GM12801 (cell line): ENCODE data around the gene BICDL1.

ENCODE experiments used
- TF ChIP-seq, protein P1 (sequence below): IDR thresholded peaks from one replicate; pipeline ENCODE4 v1.5.1; 2011; ENCODE audit warnings: control low read depth; ENCODE audit not compliant: insufficient read length; ENCODE audit errors: extremely low read depth

BICDL1 gene

DNA sequence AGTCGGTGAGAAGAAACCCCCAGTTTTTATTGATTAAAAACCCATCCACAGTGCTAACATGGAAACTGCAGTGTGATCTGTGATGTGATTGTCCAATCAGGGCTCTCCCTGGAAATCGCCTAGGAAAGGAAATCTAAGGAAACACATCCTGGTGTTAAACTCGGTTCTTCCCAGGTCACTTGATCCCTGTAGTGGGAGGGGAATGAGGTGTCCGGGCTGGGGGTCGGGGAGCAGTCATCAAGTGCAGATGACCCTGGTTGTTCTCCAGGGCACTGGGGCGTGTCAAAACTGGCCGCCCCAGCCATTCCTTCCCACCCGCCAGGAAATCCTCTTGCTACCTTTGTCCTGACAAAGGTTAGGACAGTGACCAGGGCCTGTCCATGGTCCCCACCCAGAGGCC lies 106.7 kb downstream of the BICDL1 start:
- TF ChIP-seq, protein P1, sequence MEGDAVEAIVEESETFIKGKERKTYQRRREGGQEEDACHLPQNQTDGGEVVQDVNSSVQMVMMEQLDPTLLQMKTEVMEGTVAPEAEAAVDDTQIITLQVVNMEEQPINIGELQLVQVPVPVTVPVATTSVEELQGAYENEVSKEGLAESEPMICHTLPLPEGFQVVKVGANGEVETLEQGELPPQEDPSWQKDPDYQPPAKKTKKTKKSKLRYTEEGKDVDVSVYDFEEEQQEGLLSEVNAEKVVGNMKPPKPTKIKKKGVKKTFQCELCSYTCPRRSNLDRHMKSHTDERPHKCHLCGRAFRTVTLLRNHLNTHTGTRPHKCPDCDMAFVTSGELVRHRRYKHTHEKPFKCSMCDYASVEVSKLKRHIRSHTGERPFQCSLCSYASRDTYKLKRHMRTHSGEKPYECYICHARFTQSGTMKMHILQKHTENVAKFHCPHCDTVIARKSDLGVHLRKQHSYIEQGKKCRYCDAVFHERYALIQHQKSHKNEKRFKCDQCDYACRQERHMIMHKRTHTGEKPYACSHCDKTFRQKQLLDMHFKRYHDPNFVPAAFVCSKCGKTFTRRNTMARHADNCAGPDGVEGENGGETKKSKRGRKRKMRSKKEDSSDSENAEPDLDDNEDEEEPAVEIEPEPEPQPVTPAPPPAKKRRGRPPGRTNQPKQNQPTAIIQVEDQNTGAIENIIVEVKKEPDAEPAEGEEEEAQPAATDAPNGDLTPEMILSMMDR, result no peak

DNA sequence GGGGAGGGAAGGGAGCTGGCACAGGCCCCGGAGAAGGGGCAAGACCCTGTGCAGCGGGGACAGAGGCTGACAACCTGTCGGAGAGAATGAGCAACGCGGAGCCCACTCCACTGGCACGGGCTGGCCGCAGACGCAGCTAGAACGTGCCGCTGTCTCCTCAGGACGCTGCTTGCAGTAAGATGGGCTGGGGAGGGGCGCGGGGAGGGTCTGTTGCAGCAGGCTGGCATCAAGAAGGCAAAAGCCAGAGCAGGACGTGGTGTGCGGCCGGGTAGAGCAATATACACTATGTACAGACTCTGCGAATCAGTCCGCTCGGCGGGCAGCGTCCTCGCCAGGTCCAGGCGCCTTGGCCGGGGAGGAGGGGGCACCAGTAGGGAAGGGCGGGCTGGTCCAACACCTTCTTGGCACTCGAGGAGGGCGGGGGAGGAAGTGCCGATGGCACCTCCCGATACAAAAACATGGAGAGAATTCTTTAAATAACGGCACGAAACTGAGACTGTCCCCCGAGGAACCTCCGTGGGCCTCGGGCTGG lies 107.7 kb downstream of the BICDL1 start:
- TF ChIP-seq, protein P1, result no peak

DNA sequence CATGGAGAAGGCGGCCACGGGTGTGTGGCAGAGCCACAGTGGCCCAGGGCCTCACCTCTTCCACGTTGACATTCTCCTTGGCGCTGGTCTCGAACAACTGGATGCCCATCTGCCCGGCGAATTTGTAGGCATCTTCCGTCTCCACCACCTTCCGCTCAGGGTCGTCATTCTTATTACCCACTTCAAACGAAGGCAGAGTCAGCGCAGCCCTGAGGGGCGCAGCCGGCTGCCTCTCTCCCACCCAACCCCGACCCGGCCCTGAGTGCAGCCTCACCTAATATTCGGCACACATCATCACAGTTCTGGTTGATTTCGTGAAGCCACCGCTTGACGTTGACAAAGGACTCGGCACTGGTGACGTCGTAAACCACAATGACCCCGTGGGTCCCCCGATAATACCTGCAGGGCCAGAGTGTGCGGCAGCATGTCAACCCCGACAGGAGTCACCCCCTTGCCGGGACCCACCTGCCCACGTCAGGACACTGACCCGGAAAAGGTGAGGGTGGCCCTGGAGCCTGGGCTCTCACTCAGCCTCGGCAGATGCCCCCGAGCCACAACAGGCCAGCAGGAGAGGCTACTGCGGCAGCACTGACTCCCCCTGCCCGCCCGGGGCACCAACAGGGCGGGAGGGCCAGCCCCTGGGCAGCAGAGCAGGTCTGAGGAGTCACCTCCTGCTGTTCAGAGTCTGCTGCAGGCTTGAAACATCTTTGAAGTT lies 109.9 kb downstream of the BICDL1 start:
- TF ChIP-seq, protein P1, result no peak

DNA sequence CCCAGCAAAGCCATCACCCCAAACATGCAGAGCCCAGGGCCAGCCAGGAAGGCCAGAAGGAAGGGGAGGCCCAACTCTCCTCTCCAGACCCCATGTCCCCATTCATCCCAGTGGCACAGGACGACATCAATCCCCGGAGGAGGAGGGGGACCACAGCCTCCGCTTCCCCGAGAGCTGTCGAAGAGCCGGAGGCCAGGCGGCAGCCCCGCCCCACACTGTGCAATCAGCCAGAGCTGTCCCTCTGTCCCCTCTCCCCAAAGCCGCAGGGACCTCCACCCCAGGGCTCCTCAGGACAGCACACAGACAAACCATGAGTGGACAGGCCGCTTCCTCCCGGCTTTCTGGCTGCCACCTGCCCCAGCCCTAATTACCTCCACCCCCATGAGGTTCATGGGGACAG lies 110.7 kb downstream of the BICDL1 start:
- TF ChIP-seq, protein P1, result no peak

DNA sequence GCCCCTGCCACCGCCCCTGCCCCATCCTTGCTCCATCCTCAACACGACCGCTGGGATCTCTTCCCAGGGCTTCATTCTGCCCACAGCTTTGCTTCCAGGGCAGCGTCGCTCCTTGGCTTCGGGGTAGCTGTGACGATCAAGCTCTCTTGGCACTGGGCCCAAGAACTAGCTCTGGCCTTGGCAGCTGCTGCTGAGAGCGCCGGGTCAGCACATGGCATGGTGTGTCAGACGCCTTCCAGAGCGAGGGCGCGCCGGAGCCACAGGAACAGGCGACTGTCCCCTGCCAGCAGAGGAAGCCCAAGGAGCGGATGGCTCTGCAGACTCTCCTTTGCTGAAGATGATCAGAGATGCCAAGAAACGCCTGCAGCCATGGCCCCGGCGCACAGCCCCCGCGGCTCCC lies 111.6 kb downstream of the BICDL1 start:
- TF ChIP-seq, protein P1, result no peak

GRCh38 chr12:120101182-120101581 lies 112.1 kb downstream of the BICDL1 start:
- TF ChIP-seq, protein P1, result no peak

DNA sequence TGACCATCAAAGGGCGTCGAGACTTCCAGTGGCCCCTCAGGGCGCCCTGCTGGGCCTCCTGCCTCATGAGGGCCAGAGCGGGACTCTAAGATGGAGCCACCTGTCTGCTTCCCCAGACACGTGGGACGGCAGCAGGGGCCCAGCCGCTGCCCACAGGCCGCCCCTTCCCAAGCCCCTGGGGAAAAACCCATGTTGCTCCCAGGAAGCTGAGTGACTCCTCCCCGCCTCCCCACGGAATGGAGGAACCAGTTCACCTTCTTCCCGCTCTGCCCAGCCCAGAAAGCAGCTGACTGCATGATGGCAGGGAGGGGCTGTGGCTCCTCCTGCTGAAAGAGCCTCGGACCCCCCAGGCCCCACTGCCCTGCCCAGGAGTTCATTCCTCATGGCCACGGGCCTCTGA lies 112.6 kb downstream of the BICDL1 start:
- TF ChIP-seq, protein P1, result no peak
